ENCODE results near the gene NR3C1.

The NR3C1 gene

GRCh38 chr5:143302341-143303045, 101.0 kb downstream of the NR3C1 start:
- no peak for DNase-seq

- no peak for DNase-seq
These were observed 105.7 kb downstream of the NR3C1 start for GRCh38 chr5:143297756-143298155.

- no peak for DNase-seq
These were observed 113.4 kb downstream of the NR3C1 start for GRCh38 chr5:143290125-143290524.

- DNase-seq: no peak
These were observed 119.0 kb downstream of the NR3C1 start for GRCh38 chr5:143284521-143284920.

- DNase-seq: no peak
These were observed 119.5 kb downstream of the NR3C1 start for GRCh38 chr5:143284002-143284401.

- no peak for DNase-seq
These were observed 122.3 kb downstream of the NR3C1 start for GRCh38 chr5:143281226-143281625.

DNA sequence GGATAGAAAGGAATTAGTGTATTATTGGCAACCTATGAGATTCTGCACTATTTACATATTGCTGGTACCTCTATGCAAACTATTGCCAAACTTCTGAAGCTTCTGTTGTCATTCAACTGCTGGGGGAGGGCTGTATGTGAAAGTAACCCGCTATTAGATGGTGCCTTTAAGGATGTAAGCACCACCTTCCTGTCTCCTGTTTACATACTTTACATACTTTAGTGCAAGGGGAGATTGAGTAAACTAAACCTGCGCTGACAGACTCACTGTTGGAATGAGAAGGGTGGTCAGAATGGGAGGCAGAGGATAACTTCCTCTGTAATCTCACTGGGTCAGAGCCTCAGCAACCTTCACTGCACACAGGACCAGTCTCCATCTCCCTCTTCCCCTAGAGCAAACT, 123.8 kb downstream of the NR3C1 start:
- no peak for DNase-seq

GRCh38 chr5:143277536-143277935, 126.0 kb downstream of the NR3C1 start:
- no peak for DNase-seq

DNA sequence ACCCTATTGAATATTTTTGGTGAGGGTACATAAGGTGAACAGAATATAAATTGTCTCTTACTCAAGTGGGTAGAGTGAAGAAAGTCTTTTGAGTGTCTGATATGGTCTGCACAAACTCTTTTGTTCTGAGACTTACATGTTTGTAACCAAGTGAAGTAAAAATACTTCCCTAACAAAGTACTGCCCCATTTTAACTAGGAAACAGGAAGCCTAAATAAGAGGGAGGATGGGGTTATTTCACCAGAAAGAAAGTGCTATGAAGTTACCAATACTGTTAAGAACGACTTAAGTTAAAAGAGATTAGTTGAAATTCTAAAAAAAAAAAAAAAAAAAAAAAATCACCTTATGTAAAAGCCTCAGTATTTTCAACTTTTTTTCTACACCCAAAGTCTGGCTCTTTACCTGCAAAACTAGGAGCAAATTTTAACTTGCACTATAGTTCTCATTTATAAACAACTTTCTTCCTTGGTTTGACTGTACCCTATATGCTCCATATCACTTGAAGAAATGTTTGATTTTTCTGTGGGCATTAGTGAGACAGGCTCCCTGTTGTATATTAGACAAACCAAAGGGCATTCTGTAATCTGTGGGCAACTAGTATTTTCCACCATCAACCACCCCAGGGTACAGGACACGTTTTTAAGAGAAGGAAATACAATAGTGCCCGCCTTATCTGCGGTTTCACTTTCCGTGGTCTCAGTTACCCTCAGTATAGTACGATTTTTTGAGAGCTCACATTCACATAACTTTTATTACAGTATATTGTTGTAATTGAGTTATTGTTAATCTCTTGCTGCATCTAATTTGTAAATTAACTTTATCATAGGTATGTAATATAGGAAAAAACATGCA, 127.7 kb downstream of the NR3C1 start:
- DNase-seq: no peak

GRCh38 chr5:143274952-143275351, 128.5 kb downstream of the NR3C1 start:
- no peak for DNase-seq

DNA sequence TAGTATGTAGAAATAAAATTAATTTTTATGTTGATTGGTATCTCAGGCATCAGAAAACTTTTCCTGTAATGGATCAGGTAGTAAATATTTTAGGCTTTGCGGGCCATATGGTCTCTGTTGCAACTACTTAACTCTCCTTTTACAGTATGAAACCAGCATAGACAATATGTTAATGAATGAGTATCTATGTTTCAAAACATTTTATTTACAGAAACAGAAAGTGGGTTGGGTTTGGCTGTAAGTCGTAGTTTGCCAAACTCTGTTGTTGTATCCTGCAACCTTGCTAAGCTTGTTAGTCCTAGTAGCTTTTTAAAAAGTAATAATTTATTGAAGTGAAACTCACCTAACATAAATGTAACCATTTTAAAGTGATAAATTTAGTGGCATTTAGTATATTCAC, 132.1 kb downstream of the NR3C1 start:
- no peak for DNase-seq

DNA sequence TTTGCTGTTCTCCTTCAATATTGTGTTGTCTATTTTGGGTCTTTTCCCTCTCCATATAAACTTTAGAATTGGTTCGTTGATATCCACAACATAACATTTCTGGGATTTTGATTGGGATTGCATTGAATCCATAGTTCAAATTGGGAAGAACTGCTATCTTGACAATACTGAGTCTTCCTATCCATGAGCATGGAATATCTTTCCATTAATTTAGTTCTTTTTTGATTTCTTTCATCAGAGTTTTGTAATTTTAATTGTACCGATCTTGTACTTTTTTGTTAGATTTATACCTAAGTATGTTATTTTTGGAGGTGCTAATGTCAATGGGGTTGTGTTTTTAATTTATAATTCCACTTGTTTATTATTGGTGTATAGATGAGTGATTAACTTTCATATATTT, 135.1 kb downstream of the NR3C1 start:
- no peak for DNase-seq

GRCh38 chr5:143267186-143267585, 136.3 kb downstream of the NR3C1 start:
- no peak for DNase-seq

- no peak for DNase-seq
These were observed 137.5 kb downstream of the NR3C1 start for GRCh38 chr5:143265995-143266394.

GRCh38 chr5:143263272-143263810, 140.1 kb downstream of the NR3C1 start:
- no peak for DNase-seq

GRCh38 chr5:143262393-143263174, 140.9 kb downstream of the NR3C1 start:
- DNase-seq: no peak

- DNase-seq: peak; percentile 16
These were observed 141.6 kb downstream of the NR3C1 start for GRCh38 chr5:143261748-143262392.

DNA sequence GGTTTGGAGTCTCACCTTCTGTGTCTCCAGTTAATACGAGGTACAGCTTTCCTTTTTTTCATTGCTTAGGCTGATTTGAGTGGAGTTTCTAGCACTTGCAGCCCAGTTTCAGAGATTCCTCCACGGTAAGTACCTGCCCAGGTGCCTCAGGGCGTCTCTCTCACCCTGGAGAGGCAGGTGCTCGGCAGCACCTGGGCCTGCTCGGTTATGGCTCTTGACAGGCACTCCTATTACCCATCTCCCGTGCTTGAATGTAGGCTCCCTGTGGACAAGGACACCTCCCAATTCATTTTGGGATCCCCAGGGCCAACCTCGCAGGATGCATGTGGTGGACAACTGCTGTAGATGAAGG, 144.3 kb downstream of the NR3C1 start:
- no peak for DNase-seq

- no peak for DNase-seq
These were observed 144.8 kb downstream of the NR3C1 start for GRCh38 chr5:143258559-143259253.

DNA sequence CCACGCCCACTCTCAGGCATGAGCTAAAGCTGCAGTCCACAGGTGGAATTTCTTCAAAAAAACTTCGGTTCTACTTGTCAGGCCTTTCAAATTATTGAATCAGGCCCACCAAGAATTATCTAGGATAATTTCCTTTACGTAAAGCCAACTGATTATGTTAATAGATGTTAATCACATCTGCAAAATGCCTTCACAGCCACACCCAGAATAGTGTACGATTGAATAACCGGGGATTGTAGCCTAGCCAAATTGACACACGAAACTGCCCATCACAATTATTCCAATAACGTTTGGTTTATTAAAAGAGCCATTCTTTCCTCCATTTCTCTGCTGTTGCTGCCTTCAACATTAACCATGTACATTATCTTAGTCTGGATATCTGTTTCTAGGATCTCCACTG, 148.7 kb downstream of the NR3C1 start:
- DNase-seq: no peak

- no peak for DNase-seq
These were observed 151.5 kb downstream of the NR3C1 start for GRCh38 chr5:143251946-143252345.

DNA sequence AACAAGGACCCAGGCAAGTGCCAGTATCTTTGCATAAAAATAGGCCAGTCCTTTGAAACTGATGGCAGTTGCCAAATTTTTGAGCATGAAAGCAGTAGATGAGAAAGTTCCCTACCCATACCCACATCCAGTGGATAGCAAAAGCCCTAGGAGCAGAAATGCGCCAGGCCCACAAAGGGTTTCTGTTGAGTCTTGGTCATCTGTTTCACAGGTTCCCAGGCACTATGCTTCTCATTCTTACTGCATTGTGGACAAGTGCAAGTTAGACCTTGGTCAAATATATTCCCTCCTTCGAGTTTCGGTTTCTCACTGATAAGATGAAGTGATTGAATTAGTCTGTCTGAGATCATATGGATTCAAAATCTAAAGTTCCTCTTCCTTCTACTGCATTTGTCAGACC, 152.3 kb downstream of the NR3C1 start:
- DNase-seq: no peak

Data from activated naive CD4-positive, alpha-beta T cell treated with Interleukin-2 at 50 U/mL for 16 hours (primary cell).